LNCAP (cell line): ENCODE results near the gene DPH5.

Experiments
- TF ChIP-seq, protein P1 (sequence below): fragments of 450-650 bp; IDR thresholded peaks from 2 replicates; pipeline ENCODE4 v1.5.1; 2017; ENCODE audit warnings: mild to moderate bottlenecking

Gene DPH5

GRCh38 chr1:101060992-101061391, 35.4 kb upstream of the DPH5 start:
- TF ChIP-seq, protein P1, sequence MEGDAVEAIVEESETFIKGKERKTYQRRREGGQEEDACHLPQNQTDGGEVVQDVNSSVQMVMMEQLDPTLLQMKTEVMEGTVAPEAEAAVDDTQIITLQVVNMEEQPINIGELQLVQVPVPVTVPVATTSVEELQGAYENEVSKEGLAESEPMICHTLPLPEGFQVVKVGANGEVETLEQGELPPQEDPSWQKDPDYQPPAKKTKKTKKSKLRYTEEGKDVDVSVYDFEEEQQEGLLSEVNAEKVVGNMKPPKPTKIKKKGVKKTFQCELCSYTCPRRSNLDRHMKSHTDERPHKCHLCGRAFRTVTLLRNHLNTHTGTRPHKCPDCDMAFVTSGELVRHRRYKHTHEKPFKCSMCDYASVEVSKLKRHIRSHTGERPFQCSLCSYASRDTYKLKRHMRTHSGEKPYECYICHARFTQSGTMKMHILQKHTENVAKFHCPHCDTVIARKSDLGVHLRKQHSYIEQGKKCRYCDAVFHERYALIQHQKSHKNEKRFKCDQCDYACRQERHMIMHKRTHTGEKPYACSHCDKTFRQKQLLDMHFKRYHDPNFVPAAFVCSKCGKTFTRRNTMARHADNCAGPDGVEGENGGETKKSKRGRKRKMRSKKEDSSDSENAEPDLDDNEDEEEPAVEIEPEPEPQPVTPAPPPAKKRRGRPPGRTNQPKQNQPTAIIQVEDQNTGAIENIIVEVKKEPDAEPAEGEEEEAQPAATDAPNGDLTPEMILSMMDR = no peak

GRCh38 chr1:101059945-101060542, 34.5 kb upstream of the DPH5 start:
- TF ChIP-seq, protein P1 = no peak

- TF ChIP-seq, protein P1 = no peak
Measured at GRCh38 chr1:101055623-101056022, 30.0 kb upstream of the DPH5 start.

DNA sequence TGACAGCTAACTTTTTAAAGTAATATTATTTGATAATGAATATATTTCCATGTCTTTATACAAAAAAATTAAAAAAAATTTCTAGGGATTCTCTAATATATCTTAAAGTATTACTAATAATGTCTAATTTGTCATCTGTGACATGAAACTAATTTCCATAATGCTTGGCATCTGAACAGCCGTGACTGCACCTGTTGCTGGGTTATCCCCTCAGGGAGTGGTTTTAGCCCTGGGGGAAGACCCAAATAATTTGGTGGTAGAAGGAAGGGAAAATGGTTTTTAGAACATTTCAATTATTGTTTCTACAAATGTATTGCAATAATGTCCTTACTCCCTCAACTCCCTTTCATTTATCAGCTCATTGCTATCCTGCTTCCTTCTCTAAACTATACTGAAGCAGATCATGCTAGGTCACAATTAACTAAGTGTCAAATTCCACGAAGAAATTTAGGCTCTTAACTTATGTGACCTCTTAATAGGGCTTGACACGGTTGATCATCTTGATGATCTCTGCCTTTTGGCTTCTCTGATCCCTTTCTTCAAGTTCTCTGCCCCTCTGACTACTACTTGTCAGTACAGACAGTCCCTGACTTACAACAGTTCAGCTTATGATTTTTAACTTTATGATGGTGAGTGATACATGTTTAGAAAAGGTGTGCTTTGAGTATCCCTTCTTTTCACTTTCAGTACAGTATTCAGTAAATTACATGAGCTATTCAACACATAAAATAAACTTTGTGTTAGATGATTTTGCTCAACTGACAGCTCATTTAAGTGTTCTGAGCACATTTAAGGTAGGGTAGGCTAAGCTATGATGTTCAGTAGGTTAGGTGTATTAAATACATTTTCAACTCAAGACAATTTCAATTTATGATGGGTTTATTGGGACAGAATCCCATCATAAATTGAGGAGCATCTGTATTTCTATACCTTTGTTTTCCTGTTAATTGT, 26.4 kb upstream of the DPH5 start:
- TF ChIP-seq, protein P1 = no peak

DNA sequence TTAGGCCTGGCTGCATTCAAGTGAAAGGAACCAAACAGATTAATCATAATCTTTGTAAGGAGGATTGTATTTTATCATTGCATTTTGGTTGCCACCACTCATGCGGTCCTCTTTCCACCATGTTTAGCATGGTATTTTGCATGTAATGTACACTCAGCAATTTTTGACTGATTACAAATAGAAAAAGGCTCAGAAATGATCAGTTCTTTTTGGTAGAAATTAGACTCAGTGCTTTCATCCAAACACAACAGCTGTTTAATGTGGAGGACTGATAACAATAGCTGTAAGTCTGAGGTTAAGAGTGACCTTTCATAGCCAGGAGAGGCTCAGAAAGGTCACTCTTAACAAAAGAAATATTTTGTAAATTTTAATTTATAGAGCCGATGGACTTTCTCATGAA, 25.3 kb upstream of the DPH5 start:
- TF ChIP-seq, protein P1 = no peak

GRCh38 chr1:101044749-101045148, 19.2 kb upstream of the DPH5 start:
- TF ChIP-seq, protein P1 = no peak

GRCh38 chr1:101044259-101044658, 18.7 kb upstream of the DPH5 start:
- TF ChIP-seq, protein P1 = no peak
